ENCODE data around the gene ANHX.
"Not testable (repeated sequence)": the region's sequence is repeated elsewhere in the genome, so short reads cannot be mapped to it uniquely, and the experiment has no call there.

ANHX gene

DNA sequence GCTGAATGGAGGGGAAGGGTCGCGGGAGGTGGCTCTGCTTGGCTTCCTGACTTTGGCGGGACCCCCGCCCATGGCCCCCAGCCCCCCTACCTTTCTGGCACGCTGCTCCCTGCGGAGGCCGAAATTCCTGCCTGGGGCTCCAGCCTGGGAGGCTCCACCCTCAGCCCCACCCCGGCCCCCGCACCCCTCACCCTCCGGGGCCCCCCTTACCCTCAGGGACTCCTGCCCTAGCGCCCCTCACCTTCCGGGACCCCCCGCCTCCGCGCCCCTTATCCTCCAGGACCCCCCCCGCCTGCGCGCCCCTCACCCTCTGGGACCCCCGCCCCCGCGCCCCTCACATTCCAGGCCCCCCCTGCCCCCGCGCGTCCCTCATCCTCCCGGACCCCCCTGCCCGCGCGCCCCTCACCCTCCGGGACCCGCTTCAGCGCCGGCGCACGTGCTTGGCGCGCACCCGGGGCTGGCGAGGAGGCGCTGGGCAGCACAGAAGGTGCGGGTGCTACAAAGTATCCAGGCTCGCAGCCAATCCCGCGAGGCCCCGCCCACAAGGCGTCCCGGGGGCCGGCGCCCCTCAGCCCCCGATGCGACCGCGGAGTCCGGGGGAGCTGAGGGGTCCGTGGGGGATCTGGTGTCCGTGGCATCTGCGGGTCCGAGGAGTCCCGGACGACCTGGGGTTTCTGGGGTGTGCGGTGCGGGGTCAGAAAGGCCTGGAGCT lies at the start of gene ANHX:
ANHX (minus strand) TSS at position 477 of the 712 bp plus-strand sequence. CDS start 1,521 bp downstream, outside the sequence.
- TF ChIP-seq, protein P1, sequence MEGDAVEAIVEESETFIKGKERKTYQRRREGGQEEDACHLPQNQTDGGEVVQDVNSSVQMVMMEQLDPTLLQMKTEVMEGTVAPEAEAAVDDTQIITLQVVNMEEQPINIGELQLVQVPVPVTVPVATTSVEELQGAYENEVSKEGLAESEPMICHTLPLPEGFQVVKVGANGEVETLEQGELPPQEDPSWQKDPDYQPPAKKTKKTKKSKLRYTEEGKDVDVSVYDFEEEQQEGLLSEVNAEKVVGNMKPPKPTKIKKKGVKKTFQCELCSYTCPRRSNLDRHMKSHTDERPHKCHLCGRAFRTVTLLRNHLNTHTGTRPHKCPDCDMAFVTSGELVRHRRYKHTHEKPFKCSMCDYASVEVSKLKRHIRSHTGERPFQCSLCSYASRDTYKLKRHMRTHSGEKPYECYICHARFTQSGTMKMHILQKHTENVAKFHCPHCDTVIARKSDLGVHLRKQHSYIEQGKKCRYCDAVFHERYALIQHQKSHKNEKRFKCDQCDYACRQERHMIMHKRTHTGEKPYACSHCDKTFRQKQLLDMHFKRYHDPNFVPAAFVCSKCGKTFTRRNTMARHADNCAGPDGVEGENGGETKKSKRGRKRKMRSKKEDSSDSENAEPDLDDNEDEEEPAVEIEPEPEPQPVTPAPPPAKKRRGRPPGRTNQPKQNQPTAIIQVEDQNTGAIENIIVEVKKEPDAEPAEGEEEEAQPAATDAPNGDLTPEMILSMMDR (IDR thresholded peaks at IDR 0.05; ENCODE audit: extremely low read depth, missing control alignments) = no peak
- DNase-seq (ENCODE audit: low spot score) = no peak

- not testable (repeated sequence) for DNase-seq (ENCODE audit: low spot score)
Measured at GRCh38 chr12:133264668-133265067, 29.0 kb upstream of the ANHX start.

GRCh38 chr12:133264173-133264572 lies 28.5 kb upstream of the ANHX start:
- TF ChIP-seq, protein P1 (IDR thresholded peaks at IDR 0.05; ENCODE audit: extremely low read depth, missing control alignments) = no peak
- DNase-seq (ENCODE audit: low spot score) = no peak

- DNase-seq (ENCODE audit: low spot score) = no peak
- TF ChIP-seq, protein P1 (IDR thresholded peaks at IDR 0.05; ENCODE audit: extremely low read depth, missing control alignments) = no peak
Measured at GRCh38 chr12:133256321-133256720, 20.6 kb upstream of the ANHX start.

DNA sequence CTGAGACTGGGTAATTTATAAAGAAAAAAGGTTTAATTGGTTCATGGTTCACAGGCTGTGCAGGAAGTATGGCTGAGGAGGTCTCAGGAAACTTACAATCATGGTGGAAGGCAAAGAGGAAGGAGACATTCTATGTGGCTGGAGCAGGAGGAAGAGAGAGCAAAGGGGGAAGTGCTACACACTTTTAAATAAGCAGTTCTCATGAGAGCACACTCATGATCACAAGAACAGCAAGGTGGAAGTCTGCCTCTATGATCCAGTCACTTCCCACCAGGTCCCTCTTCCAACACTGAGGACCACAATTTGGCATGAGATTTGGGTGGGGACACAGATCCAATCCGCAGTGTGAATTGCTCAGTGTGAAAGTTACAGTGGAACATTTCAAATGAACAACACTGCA lies 20.2 kb upstream of the ANHX start:
- not testable (repeated sequence) for DNase-seq (ENCODE audit: low spot score)

DNA sequence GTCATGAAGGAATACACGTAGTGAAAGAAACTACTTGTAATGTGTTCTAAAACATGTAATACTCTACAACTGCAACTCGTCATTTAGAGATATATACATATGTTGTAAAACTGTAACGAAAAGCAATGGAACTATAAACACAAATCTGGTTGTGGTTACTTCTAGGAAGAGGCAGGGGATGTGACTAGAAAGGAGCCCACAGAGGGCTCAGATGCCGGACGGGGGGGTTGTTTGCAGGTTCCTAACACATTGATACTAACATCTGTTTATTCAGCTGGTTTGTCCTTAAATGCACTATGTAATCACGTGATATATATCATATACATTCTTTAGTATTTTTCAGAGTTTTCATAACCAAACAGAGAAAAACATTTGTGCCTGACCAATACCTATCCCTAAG lies 16.1 kb upstream of the ANHX start:
- no peak for DNase-seq (ENCODE audit: low spot score)
- TF ChIP-seq, protein P1 (IDR thresholded peaks at IDR 0.05; ENCODE audit: extremely low read depth, missing control alignments) = no peak

DNA sequence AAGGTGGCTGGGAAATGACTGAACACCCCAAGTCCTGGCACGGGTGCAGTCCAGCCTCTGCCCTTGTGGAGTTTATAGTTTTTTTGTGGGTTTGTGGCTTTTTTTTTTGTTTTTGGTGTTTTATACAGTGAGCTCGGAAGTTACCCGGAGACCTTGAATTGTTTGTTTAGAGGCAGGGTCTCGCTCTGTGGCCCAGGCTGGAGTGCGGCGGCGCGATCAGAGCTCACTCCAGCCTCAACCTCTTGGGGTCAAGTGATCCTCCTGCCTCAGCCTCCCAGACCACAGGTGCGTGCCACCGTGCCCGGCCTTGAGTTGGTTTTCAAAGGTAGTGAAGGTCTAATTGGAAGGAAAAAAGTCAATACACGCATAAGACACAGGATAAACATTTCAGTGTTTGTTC lies 879 bp upstream of the ANHX start:
- TF ChIP-seq, protein P1 (IDR thresholded peaks at IDR 0.05; ENCODE audit: extremely low read depth, missing control alignments) = no peak
- no peak for DNase-seq (ENCODE audit: low spot score)

DNA sequence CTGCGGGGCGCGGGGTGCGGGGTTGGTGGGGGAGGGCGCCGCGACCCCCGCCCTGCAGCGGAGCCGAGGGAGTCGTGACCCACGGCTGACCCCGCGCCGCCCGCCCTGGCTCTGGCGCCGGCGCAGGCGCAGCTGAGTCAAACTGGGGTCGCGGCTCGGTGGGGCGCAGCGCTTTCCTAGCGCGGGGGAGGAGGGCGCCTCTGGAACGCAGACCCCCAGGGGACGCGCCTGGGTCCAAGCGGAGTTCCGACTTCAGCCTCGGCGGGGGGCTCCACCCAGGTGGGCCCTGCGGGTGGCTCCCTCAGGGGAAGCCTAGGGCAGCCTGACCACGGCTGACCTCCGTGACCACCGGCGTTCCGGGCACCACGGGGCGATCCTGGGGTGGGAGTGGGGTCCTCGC lies 467 bp upstream of the ANHX start:
- no peak for DNase-seq (ENCODE audit: low spot score)
- TF ChIP-seq, protein P1 (IDR thresholded peaks at IDR 0.05; ENCODE audit: extremely low read depth, missing control alignments) = no peak
